A549 (cell line): ENCODE measurements around the gene GRIN2C. TPM values are rescaled to one million over a fixed set of nuclear protein-coding genes. Genes with fewer than 3 reads are reported as not detected.

Experiments used
- ATAC-seq, 2 experiments: fragments of 200-7000 bp in 1 of 2; fragments of >200 bp in 1 of 2; cut with Nextera tagmentation in 1 of 2; cut with Tn5 transposase in 1 of 2; 3 replicates each; pipeline versions ENCODE4 v1.8.0 to v1.9.1; 2018 to 2020; ENCODE audit warnings: mild to moderate bottlenecking in 1 of 2, moderate library complexity in 1 of 2
- CTCF ChIA-PET: fragments of 300-600 bp; sonication (Branson Sonifier 250); formaldehyde crosslinking; extraction: SDS; loops from one replicate; lab custom pipeline; 2021; ENCODE audit warnings: antibody characterized with exemption, inconsistent platforms; lab: Yijun Ruan, JAX
- POLR2A ChIA-PET: fragments of 350-600 bp; formaldehyde crosslinking; extraction: SDS; loops from one replicate; lab custom pipeline; 2021; ENCODE audit warnings: antibody characterized with exemption, inconsistent platforms; lab: Yijun Ruan, JAX
- DNase-seq, 2 experiments: peaks; one replicate each; pipeline versions ENCODE4 v3.0.0 to v3.0.0-alpha.2; 2011 to 2016; ENCODE audit warnings: low read depth in 1 of 2, low spot score in 1 of 2
- FAIRE-seq: peaks from 2 replicates; lab custom pipeline; 2011; peaks lifted over from hg19 to GRCh38; lab: Jason Lieb, UNC
- H3K27ac ChIP-seq, 2 experiments: fragments of >200 bp; sonication (Bioruptor Twin); formaldehyde crosslinking; 3 replicates each; pipeline ENCODE4 v1.5.1; 2016 to 2017
- H3K4me1 ChIP-seq: fragments of >200 bp; sonication (Bioruptor Twin); formaldehyde crosslinking; 3 replicates; pipeline ENCODE4 v1.6.1; 2016
- H3K4me2 ChIP-seq: fragments of >200 bp; sonication (Bioruptor Twin); formaldehyde crosslinking; 3 replicates; pipeline ENCODE4 v1.6.1; 2016
- H3K4me3 ChIP-seq: fragments of >200 bp; sonication (Bioruptor Twin); formaldehyde crosslinking; 3 replicates; pipeline ENCODE4 v1.5.1; 2016
- H3K9me3 ChIP-seq: fragments of >200 bp; sonication (Bioruptor Twin); formaldehyde crosslinking; 3 replicates; pipeline ENCODE4 v1.6.1; 2016
- BHLHE40 ChIP-seq: IDR thresholded peaks from 2 replicates; pipeline ENCODE4 v1.6.1; 2012; ENCODE audit warnings: low read depth, low read length, inconsistent platforms
- CBX8 ChIP-seq: fragments of 200-600 bp; sonication (generic); IDR thresholded peaks from 2 replicates; pipeline ENCODE4 v1.6.1; 2016
- CHD2 ChIP-seq: fragments of 150-350 bp; IDR thresholded peaks from 2 replicates; pipeline ENCODE4 v1.6.1; 2014; ENCODE audit warnings: low read length; ENCODE audit not compliant: partially characterized antibody
- CHD4 ChIP-seq: fragments of 200-600 bp; sonication (generic); IDR thresholded peaks from 2 replicates; pipeline ENCODE4 v1.6.1; 2016; ENCODE audit warnings: antibody characterized with exemption, mild to moderate bottlenecking, borderline replicate concordance
- EHF ChIP-seq: fragments of 250-450 bp; sonication (Bioruptor Pico); IDR thresholded peaks from 2 replicates; pipeline ENCODE4 v1.5.0; 2020; ENCODE audit warnings: mild to moderate bottlenecking
- EHMT2 ChIP-seq: fragments of 200-600 bp; sonication (generic); IDR thresholded peaks from 2 replicates; pipeline ENCODE4 v1.6.1; 2016; ENCODE audit warnings: antibody characterized with exemption, low read depth, mild to moderate bottlenecking, moderate library complexity
- HDAC2 ChIP-seq: fragments of 200-600 bp; sonication (generic); IDR thresholded peaks from 2 replicates; pipeline ENCODE4 v1.6.1; 2016
- HES2 ChIP-seq: fragments of >200 bp; sonication (Bioruptor Twin); formaldehyde crosslinking; IDR thresholded peaks from 2 replicates; pipeline ENCODE4 v1.6.1; 2016
- HEYL ChIP-seq: fragments of 250-450 bp; sonication (Bioruptor Pico); IDR thresholded peaks from 2 replicates; pipeline ENCODE4 v1.8.0; 2021; ENCODE audit warnings: mild to moderate bottlenecking, moderate library complexity
- JUNB ChIP-seq: fragments of >200 bp; sonication (Bioruptor Twin); formaldehyde crosslinking; IDR thresholded peaks from 2 replicates; pipeline ENCODE4 v1.6.1; 2016
- KDM1A ChIP-seq: fragments of 200-600 bp; sonication (generic); IDR thresholded peaks from 2 replicates; pipeline ENCODE4 v1.6.1; 2016; ENCODE audit warnings: low read depth, mild to moderate bottlenecking
- MAFK ChIP-seq: fragments of 450-650 bp; IDR thresholded peaks from 2 replicates; pipeline ENCODE4 v1.6.1; 2014; ENCODE audit not compliant: partially characterized antibody
- MYC ChIP-seq: IDR thresholded peaks from 2 replicates; pipeline ENCODE4 v1.6.1; 2012; ENCODE audit warnings: mild to moderate bottlenecking, inconsistent platforms, low read length, improper control_type of control experiment, borderline replicate concordance
- NFE2L2 ChIP-seq: fragments of 150-350 bp; conservative IDR thresholded peaks from 2 replicates; pipeline ENCODE4 v1.6.1; 2014; ENCODE audit warnings: low read length
- NPAS2 ChIP-seq: fragments of 250-450 bp; sonication (Bioruptor Pico); IDR thresholded peaks from 2 replicates; pipeline ENCODE4 v1.8.0; 2022; ENCODE audit warnings: mild to moderate bottlenecking, moderate library complexity, borderline replicate concordance
- POLR2A ChIP-seq: IDR thresholded peaks from 2 replicates; pipeline ENCODE4 v1.6.1; 2012; ENCODE audit warnings: mild to moderate bottlenecking, low read length
- RARB ChIP-seq: fragments of 250-450 bp; sonication (Bioruptor Pico); IDR thresholded peaks from 2 replicates; pipeline ENCODE4 v1.8.0; 2021; ENCODE audit warnings: mild to moderate bottlenecking, moderate library complexity
- SMC3 ChIP-seq: fragments of >200 bp; sonication (Bioruptor Twin); formaldehyde crosslinking; IDR thresholded peaks from 3 replicates; pipeline ENCODE4 v1.6.1; 2018; ENCODE audit warnings: inconsistent platforms
- ZFP36 ChIP-seq: fragments of 450-650 bp; IDR thresholded peaks from 2 replicates; pipeline ENCODE4 v1.6.1; 2014; ENCODE audit warnings: borderline replicate concordance; ENCODE audit not compliant: partially characterized antibody
- ZSCAN20 ChIP-seq: fragments of 250-450 bp; sonication (Bioruptor Pico); IDR thresholded peaks from 2 replicates; pipeline ENCODE4 v1.8.0; 2022; ENCODE audit warnings: mild to moderate bottlenecking, moderate library complexity
- WGBS: methylation state at CpG from one replicate; pipeline ENCODE4 v1.1.6; 2017; ENCODE audit errors: missing lambda C conversion rate; 5-methylcytosine and 5-hydroxymethylcytosine counted together
- polyA plus RNA-seq, 4 experiments: library from polyadenylated mRNA; depleted of rRNA in 3 of 4; stranded (reverse); fragments of >200 nt; fragmentation: RNase III in 1 of 4; extraction: RNeasy Plus Mini Kit Qiagen cat#74134 plus additional on column Dnase treatment in 1 of 4; gene quantifications; 2 replicates in 3 of 4; 3 replicates in 1 of 4; pipeline ENCODE4 v1.2.3, GENCODE V29; 2011 to 2017
- TF ChIP-seq, protein P1 (sequence below): IDR thresholded peaks from 2 replicates; pipeline ENCODE4 v1.6.1; 2012
- TF ChIP-seq, protein P2 (sequence below): fragments of >200 bp; sonication (Bioruptor Twin); formaldehyde crosslinking; IDR thresholded peaks from 3 replicates; pipeline ENCODE4 v1.5.1; 2016
- TF ChIP-seq, protein P3 (sequence below): IDR thresholded peaks from 2 replicates; pipeline ENCODE4 v1.6.1; 2012; ENCODE audit warnings: low read depth, borderline replicate concordance
- TF ChIP-seq, protein P4 (sequence below): fragments of 200-600 bp; sonication (generic); IDR thresholded peaks from 2 replicates; pipeline ENCODE4 v1.6.1; 2016; ENCODE audit warnings: antibody characterized with exemption, mild to moderate bottlenecking, moderate library complexity

The GRIN2C gene
- polyA plus RNA-seq, 2 of the 4 experiments (the other 2 are of a cell fraction), result 0.17 to 0.28 TPM

- Histone ChIP-seq H3K27ac (no peak overlapping the region), H3K4me2 (no peak overlapping the region), H3K4me3 (no peak overlapping the region), H3K4me1 (peaks cover 4% of the 10 kb centered on the region; the same call in 1 of the 3 replicates), H3K9me3 (no peaks in the 10 kb centered on the region)
- TF ChIP-seq POLR2A, result no peak
- peak; percentile 52 for TF ChIP-seq ZFP36
- CTCF ChIA-PET, result interaction anchor here (0.7 to 2.3 kb wide), 13 partner anchors 9 to 72 kb away, joined by 3 to 8 read pairs (median 5); partner anchors contain the start of gene USH1G
- no peak for FAIRE-seq
- no peak for ATAC-seq
- POLR2A ChIA-PET, result interaction anchor here (3.3 kb wide), 1 partner anchor 17 kb away, joined by 20 read pairs; the partner anchor contains the start of gene FDXR
- no peak for DNase-seq
- 88% methylated on average over 7 of the region's 7 CpGs for WGBS
These were observed 30.9 kb upstream of the GRIN2C start for GRCh38 chr17:74890554-74890953.

GRCh38 chr17:74888469-74888868, 28.8 kb upstream of the GRIN2C start:
- POLR2A ChIA-PET, result interaction anchor here (0.6 to 3.3 kb wide), 2 partner anchors 15 to 583 kb away, joined by 9 to 20 read pairs; partner anchors contain the start of gene FDXR
- FAIRE-seq, result no peak
- 62% methylated on average over 13 of the region's 13 CpGs for WGBS
- no peak for ATAC-seq
- CTCF ChIA-PET, result interaction anchor here (0.8 to 2.4 kb wide), 8 partner anchors 15 to 144 kb away, joined by 3 to 13 read pairs (median 4); no protein-coding TSS in a partner anchor
- H3K9me3 ChIP-seq, result no peaks in the 10 kb centered on the region
- no peak overlapping the region for H3K4me3 ChIP-seq
- H3K4me1 ChIP-seq, result peaks cover 4% of the 10 kb centered on the region; the same call in 1 of the 3 replicates
- no peak for DNase-seq
- H3K4me2 ChIP-seq, result no peak overlapping the region
- no peak overlapping the region for H3K27ac ChIP-seq
- TF ChIP-seq BHLHE40, result no peak
- TF ChIP-seq, protein P1, sequence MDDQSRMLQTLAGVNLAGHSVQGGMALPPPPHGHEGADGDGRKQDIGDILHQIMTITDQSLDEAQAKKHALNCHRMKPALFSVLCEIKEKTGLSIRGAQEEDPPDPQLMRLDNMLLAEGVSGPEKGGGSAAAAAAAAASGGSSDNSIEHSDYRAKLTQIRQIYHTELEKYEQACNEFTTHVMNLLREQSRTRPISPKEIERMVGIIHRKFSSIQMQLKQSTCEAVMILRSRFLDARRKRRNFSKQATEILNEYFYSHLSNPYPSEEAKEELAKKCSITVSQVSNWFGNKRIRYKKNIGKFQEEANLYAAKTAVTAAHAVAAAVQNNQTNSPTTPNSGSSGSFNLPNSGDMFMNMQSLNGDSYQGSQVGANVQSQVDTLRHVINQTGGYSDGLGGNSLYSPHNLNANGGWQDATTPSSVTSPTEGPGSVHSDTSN, result no peak
- TF ChIP-seq, protein P2, sequence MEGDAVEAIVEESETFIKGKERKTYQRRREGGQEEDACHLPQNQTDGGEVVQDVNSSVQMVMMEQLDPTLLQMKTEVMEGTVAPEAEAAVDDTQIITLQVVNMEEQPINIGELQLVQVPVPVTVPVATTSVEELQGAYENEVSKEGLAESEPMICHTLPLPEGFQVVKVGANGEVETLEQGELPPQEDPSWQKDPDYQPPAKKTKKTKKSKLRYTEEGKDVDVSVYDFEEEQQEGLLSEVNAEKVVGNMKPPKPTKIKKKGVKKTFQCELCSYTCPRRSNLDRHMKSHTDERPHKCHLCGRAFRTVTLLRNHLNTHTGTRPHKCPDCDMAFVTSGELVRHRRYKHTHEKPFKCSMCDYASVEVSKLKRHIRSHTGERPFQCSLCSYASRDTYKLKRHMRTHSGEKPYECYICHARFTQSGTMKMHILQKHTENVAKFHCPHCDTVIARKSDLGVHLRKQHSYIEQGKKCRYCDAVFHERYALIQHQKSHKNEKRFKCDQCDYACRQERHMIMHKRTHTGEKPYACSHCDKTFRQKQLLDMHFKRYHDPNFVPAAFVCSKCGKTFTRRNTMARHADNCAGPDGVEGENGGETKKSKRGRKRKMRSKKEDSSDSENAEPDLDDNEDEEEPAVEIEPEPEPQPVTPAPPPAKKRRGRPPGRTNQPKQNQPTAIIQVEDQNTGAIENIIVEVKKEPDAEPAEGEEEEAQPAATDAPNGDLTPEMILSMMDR, result no peak
- no peak for TF ChIP-seq CHD4
- TF ChIP-seq NPAS2 (CRISPR knock-in tag), result no peak
- no peak for TF ChIP-seq EHF (CRISPR knock-in tag)
- no peak for TF ChIP-seq JUNB
- no peak for TF ChIP-seq RARB
- TF ChIP-seq EHMT2, result no peak
- no peak for TF ChIP-seq HEYL (CRISPR knock-in tag)
- TF ChIP-seq, protein P3, sequence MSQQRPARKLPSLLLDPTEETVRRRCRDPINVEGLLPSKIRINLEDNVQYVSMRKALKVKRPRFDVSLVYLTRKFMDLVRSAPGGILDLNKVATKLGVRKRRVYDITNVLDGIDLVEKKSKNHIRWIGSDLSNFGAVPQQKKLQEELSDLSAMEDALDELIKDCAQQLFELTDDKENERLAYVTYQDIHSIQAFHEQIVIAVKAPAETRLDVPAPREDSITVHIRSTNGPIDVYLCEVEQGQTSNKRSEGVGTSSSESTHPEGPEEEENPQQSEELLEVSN, result no peak
- no peak for TF ChIP-seq KDM1A
- TF ChIP-seq MAFK, result no peak
- TF ChIP-seq ZSCAN20 (CRISPR knock-in tag), result no peak
- no peak for TF ChIP-seq SMC3
- no peak for TF ChIP-seq CBX8
- TF ChIP-seq MYC, result no peak
- TF ChIP-seq NFE2L2, result no peak
- TF ChIP-seq CHD2, result no peak
- TF ChIP-seq, all 56 proteins: peak for 0

GRCh38 chr17:74883241-74883745, 23.6 kb upstream of the GRIN2C start:
- Histone ChIP-seq H3K27ac (no peak overlapping the region), H3K9me3 (no peaks in the 10 kb centered on the region), H3K4me2 (no peak overlapping the region), H3K4me3 (no peak overlapping the region), H3K4me1 (no peaks in the 10 kb centered on the region)
- no peak for DNase-seq
- ChIA-PET CTCF (interaction anchor here (33.1 kb wide), 1 partner anchor 31 kb away, joined by 851 read pairs; the partner anchor contains the start of gene GRIN2C), POLR2A (interaction anchor here (2.6 kb wide), 1 partner anchor 10 kb away, joined by 16 read pairs; the partner anchor contains the start of gene FDXR)
- WGBS, result 88% methylated on average over 15 of the region's 15 CpGs
- ATAC-seq, result no peak
- FAIRE-seq, result no peak
- no peak for TF ChIP-seq KDM1A
- no peak for TF ChIP-seq HDAC2
- TF ChIP-seq, protein P4, sequence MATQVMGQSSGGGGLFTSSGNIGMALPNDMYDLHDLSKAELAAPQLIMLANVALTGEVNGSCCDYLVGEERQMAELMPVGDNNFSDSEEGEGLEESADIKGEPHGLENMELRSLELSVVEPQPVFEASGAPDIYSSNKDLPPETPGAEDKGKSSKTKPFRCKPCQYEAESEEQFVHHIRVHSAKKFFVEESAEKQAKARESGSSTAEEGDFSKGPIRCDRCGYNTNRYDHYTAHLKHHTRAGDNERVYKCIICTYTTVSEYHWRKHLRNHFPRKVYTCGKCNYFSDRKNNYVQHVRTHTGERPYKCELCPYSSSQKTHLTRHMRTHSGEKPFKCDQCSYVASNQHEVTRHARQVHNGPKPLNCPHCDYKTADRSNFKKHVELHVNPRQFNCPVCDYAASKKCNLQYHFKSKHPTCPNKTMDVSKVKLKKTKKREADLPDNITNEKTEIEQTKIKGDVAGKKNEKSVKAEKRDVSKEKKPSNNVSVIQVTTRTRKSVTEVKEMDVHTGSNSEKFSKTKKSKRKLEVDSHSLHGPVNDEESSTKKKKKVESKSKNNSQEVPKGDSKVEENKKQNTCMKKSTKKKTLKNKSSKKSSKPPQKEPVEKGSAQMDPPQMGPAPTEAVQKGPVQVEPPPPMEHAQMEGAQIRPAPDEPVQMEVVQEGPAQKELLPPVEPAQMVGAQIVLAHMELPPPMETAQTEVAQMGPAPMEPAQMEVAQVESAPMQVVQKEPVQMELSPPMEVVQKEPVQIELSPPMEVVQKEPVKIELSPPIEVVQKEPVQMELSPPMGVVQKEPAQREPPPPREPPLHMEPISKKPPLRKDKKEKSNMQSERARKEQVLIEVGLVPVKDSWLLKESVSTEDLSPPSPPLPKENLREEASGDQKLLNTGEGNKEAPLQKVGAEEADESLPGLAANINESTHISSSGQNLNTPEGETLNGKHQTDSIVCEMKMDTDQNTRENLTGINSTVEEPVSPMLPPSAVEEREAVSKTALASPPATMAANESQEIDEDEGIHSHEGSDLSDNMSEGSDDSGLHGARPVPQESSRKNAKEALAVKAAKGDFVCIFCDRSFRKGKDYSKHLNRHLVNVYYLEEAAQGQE, result no peak
- no peak for TF ChIP-seq HES2
- TF ChIP-seq, all 56 proteins: peak for 0
